HG02678 (cell line): Measurements from ENCODE around the gene ATF6.

Experiments
- ATAC-seq: cut with Tn5 transposase; IDR thresholded peaks from one replicate; pipeline ENCODE4 v1.9.1; 2021; ENCODE audit warnings: mild to moderate bottlenecking, moderate library complexity; ENCODE audit not compliant: unreplicated experiment

ATF6 gene

GRCh38 chr1:161885003-161885402 lies 118.9 kb downstream of the ATF6 start:
- no peak for ATAC-seq

- no peak for ATAC-seq
Observed at GRCh38 chr1:161885759-161886158, 119.6 kb downstream of the ATF6 start.

GRCh38 chr1:161886589-161886988 lies 120.5 kb downstream of the ATF6 start:
- ATAC-seq = no peak

GRCh38 chr1:161887730-161888287 lies 121.7 kb downstream of the ATF6 start:
- ATAC-seq = no peak

GRCh38 chr1:161890574-161890973 lies 124.5 kb downstream of the ATF6 start:
- ATAC-seq = no peak

- no peak for ATAC-seq
Observed at GRCh38 chr1:161899091-161899490, 133.0 kb downstream of the ATF6 start.

- ATAC-seq = no peak
Observed at GRCh38 chr1:161900160-161900559, 134.0 kb downstream of the ATF6 start.

GRCh38 chr1:161902182-161902581 lies 136.1 kb downstream of the ATF6 start:
- no peak for ATAC-seq

GRCh38 chr1:161905269-161905884 lies 139.3 kb downstream of the ATF6 start:
- no peak for ATAC-seq

- ATAC-seq = no peak
Observed at GRCh38 chr1:161907265-161907664, 141.1 kb downstream of the ATF6 start.

GRCh38 chr1:161908264-161908663 lies 142.1 kb downstream of the ATF6 start:
- no peak for ATAC-seq

GRCh38 chr1:161910604-161911003 lies 144.5 kb downstream of the ATF6 start:
- no peak for ATAC-seq

- no peak for ATAC-seq
Observed at GRCh38 chr1:161913482-161914140, 147.5 kb downstream of the ATF6 start.

- no peak for ATAC-seq
Observed at GRCh38 chr1:161914595-161914994, 148.5 kb downstream of the ATF6 start.

GRCh38 chr1:161915051-161915503 lies 149.0 kb downstream of the ATF6 start:
- ATAC-seq = no peak

GRCh38 chr1:161915978-161916377 lies 149.9 kb downstream of the ATF6 start:
- no peak for ATAC-seq

GRCh38 chr1:161919229-161919628 lies 153.1 kb downstream of the ATF6 start:
- no peak for ATAC-seq

- ATAC-seq = no peak
Observed at GRCh38 chr1:161921491-161921890, 155.4 kb downstream of the ATF6 start.

GRCh38 chr1:161921990-161922389 lies 155.9 kb downstream of the ATF6 start:
- ATAC-seq = no peak

GRCh38 chr1:161928056-161928455 lies 161.9 kb downstream of the ATF6 start:
- no peak for ATAC-seq

- no peak for ATAC-seq
Observed at GRCh38 chr1:161929137-161929536, 163.0 kb downstream of the ATF6 start.

- no peak for ATAC-seq
Observed at GRCh38 chr1:161930064-161930463, 163.9 kb downstream of the ATF6 start.
